ENCODE results near the gene FARP1. TPM values are rescaled to one million over a fixed set of nuclear protein-coding genes. Genes with fewer than 3 reads are reported as not detected.
A peak's percentile ranks its signal among the peaks of the same experiment; 100 is the strongest.

Gene FARP1
- polyA plus RNA-seq, 4 donors, result 0.89 to 23.4 (median 6.2) TPM

DNA sequence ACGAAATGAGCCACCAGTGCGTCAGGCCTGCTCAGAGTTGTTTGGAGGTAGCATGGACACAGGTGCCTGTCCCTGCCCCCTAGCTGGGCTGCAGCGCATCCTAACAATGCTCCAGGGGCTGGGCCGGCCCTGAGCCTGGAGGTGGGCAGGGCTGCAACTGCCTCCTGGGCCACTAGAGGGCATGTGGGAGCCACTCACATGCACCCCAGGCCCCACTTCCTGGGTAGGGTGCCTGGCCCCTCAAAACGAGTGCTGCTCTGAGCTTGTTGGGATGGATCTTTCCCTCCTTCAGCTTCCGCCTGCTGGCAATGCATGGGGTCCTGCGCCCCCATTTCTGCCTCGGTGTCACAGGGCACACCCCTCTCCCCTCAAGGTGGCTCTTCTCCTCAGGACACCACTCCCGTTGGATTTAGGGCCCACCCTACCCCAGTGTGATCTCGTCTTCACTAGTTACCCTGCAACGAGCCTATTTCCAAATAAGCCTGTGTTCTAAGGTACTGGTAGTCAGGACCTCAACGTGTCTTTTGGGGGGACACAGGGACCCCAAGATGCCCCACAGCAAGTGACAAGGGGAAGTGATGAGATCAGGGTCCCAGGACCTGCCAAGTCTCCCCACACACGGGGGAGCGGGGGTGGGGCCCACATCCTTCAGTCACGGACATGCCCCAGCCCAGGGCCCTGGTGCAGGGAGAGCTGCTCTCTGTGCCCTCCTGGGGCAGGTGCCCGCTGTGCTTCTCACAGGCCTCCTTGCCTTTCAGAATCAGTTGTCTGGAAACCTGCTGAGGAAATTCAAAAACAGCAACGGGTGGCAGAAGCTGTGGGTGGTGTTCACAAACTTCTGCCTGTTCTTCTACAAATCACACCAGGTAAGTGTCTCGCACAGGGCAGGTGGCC, 302.7 kb downstream of the FARP1 start:
- FAIRE-seq, result no peak

GRCh38 chr13:98446234-98446621, 303.3 kb downstream of the FARP1 start:
- no peaks in the 10 kb centered on the region for H3K9me3 ChIP-seq (ENCODE audit: control insufficient read depth in 2 of 2, insufficient read depth in 1 of 2, low read depth in 1 of 2, low read length in 1 of 2)
- DNase-seq (no peak), FAIRE-seq (no peak)
- H3K4me1 ChIP-seq (ENCODE audit: control insufficient read depth in 3 of 3, insufficient read depth in 2 of 3, low read depth in 1 of 3, low read length in 2 of 3), result peaks cover 0 to 7% (median 0%) of the 10 kb centered on the region in 3 donors
- H3K27me3 ChIP-seq (ENCODE audit: control insufficient read depth in 3 of 3, insufficient read depth in 3 of 3, low read length in 3 of 3), result no peaks in the 10 kb centered on the region
- no peak overlapping the region for H3K27ac ChIP-seq (ENCODE audit: low read depth in 1 of 3, low read length in 2 of 3)
- H3K4me3 ChIP-seq (ENCODE audit: low read depth in 1 of 3, low read length in 3 of 3), result no peak overlapping the region
- H3K36me3 ChIP-seq (ENCODE audit: control insufficient read depth in 3 of 3, insufficient read depth in 2 of 3, low read depth in 1 of 3, low read length in 3 of 3), result peaks cover 2 to 82% (median 3%) of the 10 kb centered on the region in 3 donors
- 82 to 86% (median 83%) methylated on average over 11 of the region's 11 CpGs for WGBS, 3 donors

More for the DNA sequence above, 302.7 kb downstream of the FARP1 start:
- no peaks in the 10 kb centered on the region for H3K9me3 ChIP-seq (ENCODE audit: control insufficient read depth in 2 of 2, insufficient read depth in 1 of 2, low read depth in 1 of 2, low read length in 1 of 2)
- peak; percentile 70 to 81 for DNase-seq
- H3K27me3 ChIP-seq (ENCODE audit: control insufficient read depth in 3 of 3, insufficient read depth in 3 of 3, low read length in 3 of 3), result no peaks in the 10 kb centered on the region
- H3K27ac ChIP-seq (ENCODE audit: low read depth in 1 of 3, low read length in 2 of 3), result no peak overlapping the region
- peaks cover 0 to 83% (median 2%) of the 10 kb centered on the region in 3 donors for H3K36me3 ChIP-seq (ENCODE audit: control insufficient read depth in 3 of 3, insufficient read depth in 2 of 3, low read depth in 1 of 3, low read length in 3 of 3)
- WGBS, 3 donors, result 16 to 24% (median 19%) methylated on average over 18 of the region's 18 CpGs
- peaks cover 0 to 3% (median 0%) of the 10 kb centered on the region in 3 donors for H3K4me1 ChIP-seq (ENCODE audit: control insufficient read depth in 3 of 3, insufficient read depth in 2 of 3, low read depth in 1 of 3, low read length in 2 of 3)
- H3K4me3 ChIP-seq (ENCODE audit: low read depth in 1 of 3, low read length in 3 of 3), result no peak overlapping the region

- Histone ChIP-seq H3K4me3 (ENCODE audit: low read depth in 1 of 3, low read length in 3 of 3) (no peak overlapping the region), H3K36me3 (ENCODE audit: control insufficient read depth in 3 of 3, insufficient read depth in 2 of 3, low read depth in 1 of 3, low read length in 3 of 3) (peaks cover 7 to 83% (median 8%) of the 10 kb centered on the region in 3 donors), H3K27ac (ENCODE audit: low read depth in 1 of 3, low read length in 2 of 3) (no peak overlapping the region), H3K27me3 (ENCODE audit: control insufficient read depth in 3 of 3, insufficient read depth in 3 of 3, low read length in 3 of 3) (no peaks in the 10 kb centered on the region), H3K4me1 (ENCODE audit: control insufficient read depth in 3 of 3, insufficient read depth in 2 of 3, low read depth in 1 of 3, low read length in 2 of 3) (peaks cover 0 to 7% (median 0%) of the 10 kb centered on the region in 3 donors), H3K9me3 (ENCODE audit: control insufficient read depth in 2 of 2, insufficient read depth in 1 of 2, low read depth in 1 of 2, low read length in 1 of 2) (no peaks in the 10 kb centered on the region)
- DNase-seq, result no peak
- FAIRE-seq, result no peak
- WGBS, 3 donors, result 86 to 92% (median 89%) methylated on average over 5 of the region's 5 CpGs
These were observed 304.2 kb downstream of the FARP1 start for GRCh38 chr13:98447130-98447529.

DNA sequence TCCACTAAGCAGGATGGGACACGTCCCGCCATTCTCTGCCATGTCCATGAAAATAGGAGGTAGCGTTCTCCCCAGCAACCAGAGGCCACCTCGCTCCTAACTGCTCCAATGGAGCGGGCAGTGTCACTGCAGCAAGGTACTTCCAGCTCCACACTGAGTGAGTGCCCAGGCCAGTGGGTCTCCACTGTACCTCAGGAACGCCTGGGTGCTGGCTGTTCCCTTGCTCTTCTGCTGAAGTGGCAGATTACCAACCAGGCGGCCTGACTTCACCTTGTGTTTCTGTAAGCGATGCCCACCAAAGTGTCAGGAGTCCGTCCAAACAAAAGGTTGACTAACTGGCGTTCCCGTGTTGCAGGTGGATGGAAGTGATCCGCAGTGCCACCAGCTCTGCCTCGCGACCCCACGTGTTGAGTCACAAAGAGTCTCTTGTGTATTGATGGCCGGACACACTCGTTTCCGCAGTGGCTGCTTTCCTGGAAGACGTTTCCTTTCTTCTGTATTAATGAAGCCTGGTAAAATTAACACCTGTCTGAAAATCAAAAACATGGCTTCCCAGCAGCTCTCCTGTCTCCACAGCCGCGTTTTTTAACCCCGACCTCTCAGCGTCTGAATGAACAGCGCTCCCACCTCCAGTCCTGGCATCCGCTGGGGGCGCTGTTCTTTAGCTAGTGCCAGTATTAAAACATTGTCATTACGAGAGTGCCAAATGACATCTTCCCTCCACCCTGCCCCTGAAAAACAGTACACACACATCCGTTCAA, 305.2 kb downstream of the FARP1 start:
- no peaks in the 10 kb centered on the region for H3K9me3 ChIP-seq (ENCODE audit: control insufficient read depth in 2 of 2, insufficient read depth in 1 of 2, low read depth in 1 of 2, low read length in 1 of 2)
- WGBS, 3 donors, result 77 to 85% (median 83%) methylated on average over 28 of the region's 28 CpGs
- no peaks in the 10 kb centered on the region for H3K27me3 ChIP-seq (ENCODE audit: control insufficient read depth in 3 of 3, insufficient read depth in 3 of 3, low read length in 3 of 3)
- peaks cover 0 to 7% (median 0%) of the 10 kb centered on the region in 3 donors for H3K4me1 ChIP-seq (ENCODE audit: control insufficient read depth in 3 of 3, insufficient read depth in 2 of 3, low read depth in 1 of 3, low read length in 2 of 3)
- DNase-seq (peak in 1 of 2 donors; percentile 43), FAIRE-seq (no peak)
- no peak overlapping the region for H3K27ac ChIP-seq (ENCODE audit: low read depth in 1 of 3, low read length in 2 of 3)
- H3K36me3 ChIP-seq (ENCODE audit: control insufficient read depth in 3 of 3, insufficient read depth in 2 of 3, low read depth in 1 of 3, low read length in 3 of 3), result peaks cover 9 to 79% (median 14%) of the 10 kb centered on the region in 3 donors
- H3K4me3 ChIP-seq (ENCODE audit: low read depth in 1 of 3, low read length in 3 of 3), result no peak overlapping the region

- Histone ChIP-seq H3K9me3 (ENCODE audit: control insufficient read depth in 2 of 2, insufficient read depth in 1 of 2, low read depth in 1 of 2, low read length in 1 of 2) (no peaks in the 10 kb centered on the region), H3K27ac (ENCODE audit: low read depth in 1 of 3, low read length in 2 of 3) (no peak overlapping the region)
- DNase-seq, result no peak
These were observed 305.7 kb downstream of the FARP1 start for GRCh38 chr13:98448642-98448928.

GRCh38 chr13:98449273-98449672, 306.4 kb downstream of the FARP1 start:
- no peak overlapping the region for H3K27ac ChIP-seq (ENCODE audit: low read depth in 1 of 3, low read length in 2 of 3)
- peaks cover 9 to 68% (median 14%) of the 10 kb centered on the region in 3 donors for H3K36me3 ChIP-seq (ENCODE audit: control insufficient read depth in 3 of 3, insufficient read depth in 2 of 3, low read depth in 1 of 3, low read length in 3 of 3)
- peaks cover 0 to 7% (median 0%) of the 10 kb centered on the region in 3 donors for H3K4me1 ChIP-seq (ENCODE audit: control insufficient read depth in 3 of 3, insufficient read depth in 2 of 3, low read depth in 1 of 3, low read length in 2 of 3)
- H3K9me3 ChIP-seq (ENCODE audit: control insufficient read depth in 2 of 2, insufficient read depth in 1 of 2, low read depth in 1 of 2, low read length in 1 of 2), result no peaks in the 10 kb centered on the region
- FAIRE-seq (no peak), DNase-seq (no peak)
- WGBS, 3 donors, result 92 to 94% (median 94%) methylated on average over 16 of the region's 16 CpGs
- H3K27me3 ChIP-seq (ENCODE audit: control insufficient read depth in 3 of 3, insufficient read depth in 3 of 3, low read length in 3 of 3), result no peaks in the 10 kb centered on the region
- H3K4me3 ChIP-seq (ENCODE audit: low read depth in 1 of 3, low read length in 3 of 3), result no peak overlapping the region

More at GRCh38 chr13:98448642-98448928, 305.7 kb downstream of the FARP1 start:
- no peak overlapping the region for H3K4me3 ChIP-seq (ENCODE audit: low read depth in 1 of 3, low read length in 3 of 3)
- H3K27me3 ChIP-seq (ENCODE audit: control insufficient read depth in 3 of 3, insufficient read depth in 3 of 3, low read length in 3 of 3), result no peaks in the 10 kb centered on the region
- peaks cover 0 to 7% (median 0%) of the 10 kb centered on the region in 3 donors for H3K4me1 ChIP-seq (ENCODE audit: control insufficient read depth in 3 of 3, insufficient read depth in 2 of 3, low read depth in 1 of 3, low read length in 2 of 3)
- H3K36me3 ChIP-seq (ENCODE audit: control insufficient read depth in 3 of 3, insufficient read depth in 2 of 3, low read depth in 1 of 3, low read length in 3 of 3), result peaks cover 9 to 75% (median 14%) of the 10 kb centered on the region in 3 donors
- 87 to 90% (median 87%) methylated on average over 5 of the region's 5 CpGs for WGBS, 3 donors
- FAIRE-seq, result no peak

GRCh38 chr13:98450026-98450425, 307.1 kb downstream of the FARP1 start:
- Histone ChIP-seq H3K36me3 (ENCODE audit: control insufficient read depth in 3 of 3, insufficient read depth in 2 of 3, low read depth in 1 of 3, low read length in 3 of 3) (peaks cover 9 to 72% (median 14%) of the 10 kb centered on the region in 3 donors), H3K27ac (ENCODE audit: low read depth in 1 of 3, low read length in 2 of 3) (no peak overlapping the region), H3K4me1 (ENCODE audit: control insufficient read depth in 3 of 3, insufficient read depth in 2 of 3, low read depth in 1 of 3, low read length in 2 of 3) (peaks cover 0 to 7% (median 0%) of the 10 kb centered on the region in 3 donors), H3K9me3 (ENCODE audit: control insufficient read depth in 2 of 2, insufficient read depth in 1 of 2, low read depth in 1 of 2, low read length in 1 of 2) (no peaks in the 10 kb centered on the region), H3K4me3 (ENCODE audit: low read depth in 1 of 3, low read length in 3 of 3) (no peak overlapping the region), H3K27me3 (ENCODE audit: control insufficient read depth in 3 of 3, insufficient read depth in 3 of 3, low read length in 3 of 3) (no peaks in the 10 kb centered on the region)
- DNase-seq (no peak), FAIRE-seq (no peak)
- 40 to 55% (median 54%) methylated on average over 1 of the region's 1 CpG for WGBS, 3 donors

GRCh38 chr13:98450539-98451111, 307.7 kb downstream of the FARP1 start:
- Histone ChIP-seq H3K9me3 (ENCODE audit: control insufficient read depth in 2 of 2, insufficient read depth in 1 of 2, low read depth in 1 of 2, low read length in 1 of 2) (no peaks in the 10 kb centered on the region), H3K27ac (ENCODE audit: low read depth in 1 of 3, low read length in 2 of 3) (peak overlapping the region in 1 of 3 donors; percentile 44), H3K27me3 (ENCODE audit: control insufficient read depth in 3 of 3, insufficient read depth in 3 of 3, low read length in 3 of 3) (no peaks in the 10 kb centered on the region), H3K4me3 (ENCODE audit: low read depth in 1 of 3, low read length in 3 of 3) (no peak overlapping the region), H3K36me3 (ENCODE audit: control insufficient read depth in 3 of 3, insufficient read depth in 2 of 3, low read depth in 1 of 3, low read length in 3 of 3) (peaks cover 9 to 76% (median 14%) of the 10 kb centered on the region in 3 donors), H3K4me1 (ENCODE audit: control insufficient read depth in 3 of 3, insufficient read depth in 2 of 3, low read depth in 1 of 3, low read length in 2 of 3) (peaks cover 0 to 7% (median 0%) of the 10 kb centered on the region in 3 donors)
- DNase-seq, result no peak
- WGBS, 3 donors, result 72 to 84% (median 76%) methylated on average over 14 of the region's 14 CpGs
- no peak for FAIRE-seq
